H9 (cell line): ENCODE data around the gene DCAF7. TPM values are rescaled to one million over a fixed set of nuclear protein-coding genes. Genes with fewer than 3 reads are reported as not detected.

Experiments
- DNase-seq: peaks from one replicate; pipeline ENCODE4 v3.0.0-alpha.2; 2017
- H2AFZ ChIP-seq: one replicate; pipeline ENCODE4 v1.6.1; 2013; ENCODE audit warnings: mild to moderate bottlenecking, low read length, control low read depth, moderate library complexity
- H2AK5ac ChIP-seq: 2 replicates; pipeline ENCODE4 v1.6.1; 2013; ENCODE audit warnings: low read length, control low read depth, mixed read lengths; ENCODE audit not compliant: insufficient read length
- H2BK120ac ChIP-seq: one replicate; pipeline ENCODE4 v1.6.1; 2013; ENCODE audit warnings: low read depth, mild to moderate bottlenecking, low read length, control low read depth, inconsistent platforms; ENCODE audit not compliant: poor library complexity, severe bottlenecking
- H2BK12ac ChIP-seq: 2 replicates; pipeline ENCODE4 v1.6.1; 2013; ENCODE audit warnings: low read length, control low read depth, mixed read lengths, low read depth; ENCODE audit not compliant: insufficient read length
- H2BK15ac ChIP-seq: 2 replicates; pipeline ENCODE4 v1.6.1; 2013; ENCODE audit warnings: low read depth, low read length, control low read depth
- H2BK20ac ChIP-seq: one replicate; pipeline ENCODE4 v1.6.1; 2013; ENCODE audit warnings: low read depth, mild to moderate bottlenecking, low read length, control low read depth, inconsistent platforms; ENCODE audit not compliant: poor library complexity, severe bottlenecking
- H2BK5ac ChIP-seq: 2 replicates; pipeline ENCODE4 v1.6.1; 2013; ENCODE audit warnings: low read length, control low read depth, mixed read lengths; ENCODE audit not compliant: insufficient read length
- H3K14ac ChIP-seq: 2 replicates; pipeline ENCODE4 v1.6.1; 2013; ENCODE audit warnings: low read length, control low read depth; ENCODE audit not compliant: insufficient read depth
- H3K18ac ChIP-seq: 2 replicates; pipeline ENCODE4 v1.6.1; 2013; ENCODE audit warnings: low read depth, mild to moderate bottlenecking, mixed read lengths, low read length, control low read depth; ENCODE audit not compliant: insufficient read length
- H3K23ac ChIP-seq: 2 replicates; pipeline ENCODE4 v1.6.1; 2013; ENCODE audit warnings: low read length, control low read depth, mixed read lengths, low read depth; ENCODE audit not compliant: insufficient read length
- H3K23me2 ChIP-seq: 2 replicates; pipeline ENCODE4 v1.6.1; 2013; ENCODE audit warnings: low read depth, mild to moderate bottlenecking, mixed read lengths, low read length, control low read depth; ENCODE audit not compliant: insufficient read length, poor library complexity, severe bottlenecking
- H3K27ac ChIP-seq: 2 replicates; pipeline ENCODE4 v1.5.1; 2013; ENCODE audit warnings: low read length, control low read depth, mixed read lengths, low read depth; ENCODE audit not compliant: insufficient read length
- H3K27me3 ChIP-seq: 2 replicates; pipeline ENCODE4 v1.6.1; 2013; ENCODE audit warnings: low read length, control low read depth, inconsistent platforms; ENCODE audit not compliant: insufficient read depth
- H3K4ac ChIP-seq: 2 replicates; pipeline ENCODE4 v1.6.1; 2013; ENCODE audit warnings: low read depth, mild to moderate bottlenecking, control low read depth, inconsistent platforms, low read length, moderate library complexity
- H3K4me1 ChIP-seq: 2 replicates; pipeline ENCODE4 v1.6.1; 2013; ENCODE audit warnings: low read length, control low read depth, inconsistent platforms; ENCODE audit not compliant: insufficient read depth
- H3K4me2 ChIP-seq: 2 replicates; pipeline ENCODE4 v1.6.1; 2013; ENCODE audit warnings: low read length, control low read depth, mixed read lengths; ENCODE audit not compliant: insufficient read length, insufficient read depth
- H3K56ac ChIP-seq: 2 replicates; pipeline ENCODE4 v1.6.1; 2013; ENCODE audit warnings: low read depth, mild to moderate bottlenecking, mixed read lengths, low read length, control low read depth; ENCODE audit not compliant: insufficient read length
- H3K79me1 ChIP-seq: 2 replicates; pipeline ENCODE4 v1.6.1; 2013; ENCODE audit warnings: low read depth, mild to moderate bottlenecking, moderate library complexity, low read length, control low read depth, inconsistent platforms; ENCODE audit not compliant: insufficient read depth, poor library complexity, severe bottlenecking
- H3K79me2 ChIP-seq: 2 replicates; pipeline ENCODE4 v1.6.1; 2013; ENCODE audit warnings: low read length, control low read depth, inconsistent platforms; ENCODE audit not compliant: insufficient read depth
- H3K9ac ChIP-seq: 2 replicates; pipeline ENCODE4 v1.6.1; 2013; ENCODE audit warnings: low read length, control low read depth, mixed read lengths; ENCODE audit not compliant: insufficient read length; ENCODE audit errors: extremely low read depth
- H3K9me3 ChIP-seq: one replicate; pipeline ENCODE4 v1.6.1; 2013; ENCODE audit warnings: low read depth, low read length, inconsistent platforms; ENCODE audit not compliant: control insufficient read depth
- H3T11ph ChIP-seq: one replicate; pipeline ENCODE4 v1.6.1; 2013; ENCODE audit warnings: mild to moderate bottlenecking, low read length, control low read depth, inconsistent platforms
- H4K20me1 ChIP-seq: one replicate; pipeline ENCODE4 v1.6.1; 2013; ENCODE audit not compliant: control insufficient read depth, insufficient read length, insufficient read depth
- H4K5ac ChIP-seq: 2 replicates; pipeline ENCODE4 v1.6.1; 2013; ENCODE audit warnings: low read depth, mild to moderate bottlenecking, mixed read lengths, low read length, control low read depth; ENCODE audit not compliant: insufficient read length
- H4K8ac ChIP-seq: replicated peaks from 2 replicates; pipeline ENCODE4 v1.6.1; 2013; ENCODE audit warnings: low read length, control low read depth, mixed read lengths, low read depth; ENCODE audit not compliant: insufficient read length
- H4K91ac ChIP-seq: 2 replicates; pipeline ENCODE4 v1.6.1; 2013; ENCODE audit warnings: low read depth, mild to moderate bottlenecking, moderate library complexity, mixed read lengths, low read length, control low read depth; ENCODE audit not compliant: insufficient read length
- H3K27ac Mint-ChIP-seq, 3 experiments: 2 replicates in 2 of 3; 3 replicates in 1 of 3; pipeline ENCODE4 v1.8.0; 2020 to 2021; ENCODE audit warnings: mixed read lengths in 3 of 3, mild to moderate bottlenecking in 1 of 3, moderate library complexity in 1 of 3
- H3K27me3 Mint-ChIP-seq: 2 replicates; pipeline ENCODE4 v1.8.0; 2021; ENCODE audit warnings: low read depth, mild to moderate bottlenecking, moderate library complexity, mixed read lengths
- H3K36me3 Mint-ChIP-seq, 3 experiments: 2 replicates in 2 of 3; 3 replicates in 1 of 3; pipeline ENCODE4 v1.8.0; 2020 to 2021; ENCODE audit warnings: low read depth in 3 of 3, mixed read lengths in 3 of 3; ENCODE audit not compliant: insufficient read depth in 1 of 3
- H3K4me1 Mint-ChIP-seq, 2 experiments: 2 replicates each; pipeline ENCODE4 v1.8.0; 2020; ENCODE audit warnings: mixed read lengths in 2 of 2
- H3K4me3 Mint-ChIP-seq, 2 experiments: 2 replicates in 1 of 2; 3 replicates in 1 of 2; pipeline ENCODE4 v1.8.0; 2020 to 2021; ENCODE audit warnings: mild to moderate bottlenecking in 2 of 2, mixed read lengths in 2 of 2, moderate library complexity in 1 of 2
- H3K9me3 Mint-ChIP-seq, 2 experiments: 2 replicates in 1 of 2; 3 replicates in 1 of 2; pipeline ENCODE4 v1.8.0; 2020; ENCODE audit warnings: mild to moderate bottlenecking in 2 of 2, mixed read lengths in 2 of 2, moderate library complexity in 1 of 2
- CTCF ChIP-seq: fragments of 200-600 bp; sonication (generic); conservative IDR thresholded peaks from 3 replicates; pipeline ENCODE4 v1.8.0; 2021; ENCODE audit warnings: antibody characterized with exemption, mild to moderate bottlenecking
- WGBS: extraction: QIAGEN DNeasy Blood & Tissue Kit; methylation state at CpG from one replicate; pipeline ENCODE4 v1.1.7; 2013; ENCODE audit warnings: missing lambda C conversion rate, low lambda C conversion rate, mixed read lengths; ENCODE audit not compliant: insufficient read length; ENCODE audit errors: extremely low coverage; 5-methylcytosine and 5-hydroxymethylcytosine counted together
- total RNA-seq: library from RNA; stranded (reverse); gene quantifications from 2 replicates; pipeline ENCODE4 v1.2.1, GENCODE V29; 2021

DCAF7 gene
- total RNA-seq, 1 experiment from 2014 or later: 86.2 TPM

- Histone ChIP-seq H3K27ac (no peak overlapping the region), H3K56ac (no peak overlapping the region), H3K9me3 (no peaks in the 10 kb centered on the region), H3K9ac (no peak overlapping the region), H4K5ac (no peak overlapping the region), H2BK20ac (no peak overlapping the region), H3K4ac (no peak overlapping the region), H2BK5ac (no peak overlapping the region), H2BK12ac (no peak overlapping the region), H3K4me1 (no peaks in the 10 kb centered on the region), H3K18ac (no peak overlapping the region), H2AFZ (no peak overlapping the region), H4K8ac (no peak overlapping the region), H3K79me2 (no peaks in the 10 kb centered on the region), H4K20me1 (no peaks in the 10 kb centered on the region), H4K91ac (no peak overlapping the region), H2AK5ac (no peak overlapping the region), H3K23me2 (no peaks in the 10 kb centered on the region), H2BK15ac (no peak overlapping the region), H3K4me2 (no peak overlapping the region), H3K79me1 (no peaks in the 10 kb centered on the region), H3K23ac (no peak overlapping the region), H3K14ac (no peak overlapping the region), H3T11ph (no peak overlapping the region), H2BK120ac (no peak overlapping the region), H3K27me3 (no peaks in the 10 kb centered on the region)
- TF ChIP-seq CTCF: no peak
- no peak overlapping the region for H3K4me3 Mint-ChIP-seq
- no peaks in the 10 kb centered on the region for H3K9me3 Mint-ChIP-seq
- no peak overlapping the region for H3K27ac Mint-ChIP-seq
- H3K27me3 Mint-ChIP-seq: peaks cover 2% of the 10 kb centered on the region
- H3K4me1 Mint-ChIP-seq: no peaks in the 10 kb centered on the region
- no CpG with 5 or more reads among the region's 2 CpGs for WGBS
- DNase-seq: no peak
- H3K36me3 Mint-ChIP-seq: peaks cover under 1 to 16% (median 3%) of the 10 kb centered on the region in 3 experiments; a peak in 5 of 7 replicates
Measured at GRCh38 chr17:63613663-63614062, 63.4 kb downstream of the DCAF7 start.
